ENCODE results near the gene TTC28.
A peak's percentile ranks its signal among the peaks of the same experiment; 100 is the strongest.

- TF ChIP-seq EP300 (IDR thresholded peaks at IDR 0.05): no peak
- no peak for TF ChIP-seq POLR2A (IDR thresholded peaks at IDR 0.05)
- TF ChIP-seq, protein P1, sequence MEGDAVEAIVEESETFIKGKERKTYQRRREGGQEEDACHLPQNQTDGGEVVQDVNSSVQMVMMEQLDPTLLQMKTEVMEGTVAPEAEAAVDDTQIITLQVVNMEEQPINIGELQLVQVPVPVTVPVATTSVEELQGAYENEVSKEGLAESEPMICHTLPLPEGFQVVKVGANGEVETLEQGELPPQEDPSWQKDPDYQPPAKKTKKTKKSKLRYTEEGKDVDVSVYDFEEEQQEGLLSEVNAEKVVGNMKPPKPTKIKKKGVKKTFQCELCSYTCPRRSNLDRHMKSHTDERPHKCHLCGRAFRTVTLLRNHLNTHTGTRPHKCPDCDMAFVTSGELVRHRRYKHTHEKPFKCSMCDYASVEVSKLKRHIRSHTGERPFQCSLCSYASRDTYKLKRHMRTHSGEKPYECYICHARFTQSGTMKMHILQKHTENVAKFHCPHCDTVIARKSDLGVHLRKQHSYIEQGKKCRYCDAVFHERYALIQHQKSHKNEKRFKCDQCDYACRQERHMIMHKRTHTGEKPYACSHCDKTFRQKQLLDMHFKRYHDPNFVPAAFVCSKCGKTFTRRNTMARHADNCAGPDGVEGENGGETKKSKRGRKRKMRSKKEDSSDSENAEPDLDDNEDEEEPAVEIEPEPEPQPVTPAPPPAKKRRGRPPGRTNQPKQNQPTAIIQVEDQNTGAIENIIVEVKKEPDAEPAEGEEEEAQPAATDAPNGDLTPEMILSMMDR (IDR thresholded peaks at IDR 0.05): no peak
- peak; percentile 48 to 57 (median 54) for TF ChIP-seq POLR2AphosphoS5 (IDR thresholded peaks at IDR 0.05)
These were observed 32.5 kb upstream of the TTC28 start for GRCh38 chr22:28711820-28712777.

Measured in sigmoid colon (tissue), 4 donors.